Measurements from ENCODE around the gene AFF3.

AFF3 gene

DNA sequence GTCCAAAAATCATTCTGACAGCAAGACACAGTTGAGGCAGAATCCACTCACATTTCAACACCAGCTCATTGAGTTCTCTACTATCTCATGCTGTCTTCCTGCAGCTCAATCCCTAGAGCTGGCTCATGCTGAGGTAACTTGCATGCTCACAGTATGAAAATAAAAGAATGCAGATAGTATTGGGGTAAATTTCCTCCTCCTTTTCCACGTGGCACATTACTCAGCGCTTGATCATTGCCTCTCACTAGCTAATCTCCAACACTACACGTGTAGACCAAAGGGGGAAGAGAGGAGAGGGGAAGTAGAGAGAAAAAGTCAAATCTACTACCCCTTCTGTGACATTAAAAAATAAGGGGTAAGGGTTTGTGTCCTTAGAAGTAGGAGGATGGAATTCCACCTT, 300.6 kb downstream of the AFF3 start:
- no peak for DNase-seq (ENCODE audit: low spot score)
- H3K27ac ChIP-seq (ENCODE audit: poor library complexity, severe bottlenecking) = no peak overlapping the region

DNA sequence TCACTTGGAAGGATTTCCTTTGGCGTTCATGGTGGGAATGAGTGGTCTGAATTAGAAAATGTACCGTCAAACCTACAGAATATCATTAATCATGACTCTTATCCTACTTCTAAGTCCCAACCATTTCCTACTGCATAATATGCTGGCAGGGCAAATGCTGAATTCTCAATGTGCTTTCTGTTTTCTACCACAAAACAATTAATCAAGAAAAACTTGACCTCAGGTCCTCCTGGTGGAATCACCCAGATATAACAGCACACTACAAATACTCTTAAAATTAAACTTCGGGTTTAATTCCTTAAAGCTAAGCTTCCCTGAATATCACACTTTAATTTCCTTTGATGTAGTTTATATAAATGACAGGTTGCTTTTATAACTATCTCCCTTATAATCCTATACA, 301.6 kb downstream of the AFF3 start:
- no peak overlapping the region for H3K4me3 ChIP-seq (ENCODE audit: severe bottlenecking)
- no peak overlapping the region for H3K27ac ChIP-seq (ENCODE audit: poor library complexity, severe bottlenecking)
- H3K4me1 ChIP-seq (ENCODE audit: insufficient read depth, poor library complexity, severe bottlenecking) = no peaks in the 10 kb centered on the region
- no peaks in the 10 kb centered on the region for H3K36me3 ChIP-seq (ENCODE audit: low read depth)
- DNase-seq (ENCODE audit: low spot score) (no peak), ATAC-seq (ENCODE audit: low read depth) (no peak)
- TF ChIP-seq, protein P1, sequence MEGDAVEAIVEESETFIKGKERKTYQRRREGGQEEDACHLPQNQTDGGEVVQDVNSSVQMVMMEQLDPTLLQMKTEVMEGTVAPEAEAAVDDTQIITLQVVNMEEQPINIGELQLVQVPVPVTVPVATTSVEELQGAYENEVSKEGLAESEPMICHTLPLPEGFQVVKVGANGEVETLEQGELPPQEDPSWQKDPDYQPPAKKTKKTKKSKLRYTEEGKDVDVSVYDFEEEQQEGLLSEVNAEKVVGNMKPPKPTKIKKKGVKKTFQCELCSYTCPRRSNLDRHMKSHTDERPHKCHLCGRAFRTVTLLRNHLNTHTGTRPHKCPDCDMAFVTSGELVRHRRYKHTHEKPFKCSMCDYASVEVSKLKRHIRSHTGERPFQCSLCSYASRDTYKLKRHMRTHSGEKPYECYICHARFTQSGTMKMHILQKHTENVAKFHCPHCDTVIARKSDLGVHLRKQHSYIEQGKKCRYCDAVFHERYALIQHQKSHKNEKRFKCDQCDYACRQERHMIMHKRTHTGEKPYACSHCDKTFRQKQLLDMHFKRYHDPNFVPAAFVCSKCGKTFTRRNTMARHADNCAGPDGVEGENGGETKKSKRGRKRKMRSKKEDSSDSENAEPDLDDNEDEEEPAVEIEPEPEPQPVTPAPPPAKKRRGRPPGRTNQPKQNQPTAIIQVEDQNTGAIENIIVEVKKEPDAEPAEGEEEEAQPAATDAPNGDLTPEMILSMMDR (IDR thresholded peaks at IDR 0.05; ENCODE audit: poor library complexity, severe bottlenecking) = no peak
- H3K9me3 ChIP-seq (ENCODE audit: severe bottlenecking) = no peaks in the 10 kb centered on the region
- H3K27me3 ChIP-seq (ENCODE audit: insufficient read depth, poor library complexity, severe bottlenecking) = no peaks in the 10 kb centered on the region

More for the DNA sequence above, 300.6 kb downstream of the AFF3 start:
- Histone ChIP-seq H3K36me3 (ENCODE audit: low read depth) (no peaks in the 10 kb centered on the region), H3K4me1 (ENCODE audit: insufficient read depth, poor library complexity, severe bottlenecking) (no peaks in the 10 kb centered on the region), H3K4me3 (ENCODE audit: severe bottlenecking) (no peak overlapping the region), H3K27me3 (ENCODE audit: insufficient read depth, poor library complexity, severe bottlenecking) (no peaks in the 10 kb centered on the region), H3K9me3 (ENCODE audit: severe bottlenecking) (no peaks in the 10 kb centered on the region)
- no peak for ATAC-seq (ENCODE audit: low read depth)
- TF ChIP-seq, protein P1 (IDR thresholded peaks at IDR 0.05; ENCODE audit: poor library complexity, severe bottlenecking) = no peak

DNA sequence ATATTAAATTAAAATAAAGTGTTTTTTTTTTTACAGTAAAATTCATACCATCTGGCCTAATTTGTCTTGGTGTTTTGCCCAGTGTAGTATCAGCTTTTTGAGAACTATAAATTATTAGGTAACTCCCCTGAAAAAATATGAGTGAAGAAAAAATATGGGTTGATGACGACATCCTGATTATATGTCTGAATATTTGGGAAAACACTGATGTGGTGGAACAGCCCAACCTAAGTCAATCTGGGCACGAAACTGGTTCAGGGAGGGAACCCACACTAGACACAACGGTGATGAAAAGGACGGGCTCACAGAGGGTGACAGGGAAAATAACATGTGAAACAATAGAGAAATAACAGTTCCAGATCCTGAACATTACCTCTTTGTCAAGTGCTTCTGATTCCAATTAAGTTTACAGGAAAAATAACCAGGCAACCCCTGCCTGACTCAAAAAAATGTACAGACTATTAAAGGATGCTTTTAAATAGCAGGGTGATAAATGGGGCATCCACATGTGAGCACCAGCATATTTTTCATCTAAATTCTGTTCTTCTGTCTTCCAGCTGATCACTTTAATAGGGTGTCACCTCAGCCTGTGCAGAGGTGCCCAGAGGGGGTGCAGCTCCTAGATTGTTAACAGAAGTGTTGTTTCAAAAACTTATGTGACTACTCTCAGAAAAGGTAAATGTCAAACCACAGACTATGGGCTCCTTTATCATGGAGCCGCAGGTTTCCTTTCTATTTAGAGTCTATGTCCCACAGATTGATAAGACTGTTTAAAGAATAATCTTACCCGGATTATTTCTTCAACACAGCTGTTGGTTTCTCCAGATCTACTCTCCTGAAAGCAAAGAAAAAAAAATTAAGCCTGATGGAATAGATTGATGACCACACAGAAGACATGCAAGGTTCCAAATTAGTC, 305.4 kb downstream of the AFF3 start:
- ATAC-seq (ENCODE audit: low read depth) (no peak), DNase-seq (ENCODE audit: low spot score) (no peak)
- H3K27me3 ChIP-seq (ENCODE audit: insufficient read depth, poor library complexity, severe bottlenecking) = peaks cover 3% of the 10 kb centered on the region
- H3K4me1 ChIP-seq (ENCODE audit: insufficient read depth, poor library complexity, severe bottlenecking) = no peaks in the 10 kb centered on the region
- H3K9me3 ChIP-seq (ENCODE audit: severe bottlenecking) = no peaks in the 10 kb centered on the region
- H3K27ac ChIP-seq (ENCODE audit: poor library complexity, severe bottlenecking) = no peak overlapping the region
- TF ChIP-seq, protein P1 (IDR thresholded peaks at IDR 0.05; ENCODE audit: poor library complexity, severe bottlenecking) = no peak
- no peak overlapping the region for H3K4me3 ChIP-seq (ENCODE audit: severe bottlenecking)
- no peaks in the 10 kb centered on the region for H3K36me3 ChIP-seq (ENCODE audit: low read depth)

DNA sequence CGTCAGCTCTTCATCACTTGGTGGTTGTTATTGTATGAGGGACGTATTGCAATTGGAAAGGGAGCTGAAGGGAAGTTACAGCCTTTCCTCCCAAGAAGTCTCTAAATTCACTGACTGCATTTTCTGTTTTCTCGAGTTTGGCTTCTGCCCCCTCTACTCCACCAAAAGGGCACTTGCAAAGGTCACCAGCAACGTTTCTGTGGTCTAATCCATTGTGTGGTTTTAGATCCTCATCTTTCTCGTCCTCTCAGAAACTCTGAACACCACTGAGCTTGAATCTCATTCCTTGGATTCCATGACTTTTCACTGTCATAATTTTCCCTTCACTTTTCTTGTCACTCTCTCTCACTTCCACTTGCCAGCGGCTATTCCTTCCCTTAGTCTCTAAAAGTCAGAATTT, 308.0 kb downstream of the AFF3 start:
- peaks cover 3% of the 10 kb centered on the region for H3K27me3 ChIP-seq (ENCODE audit: insufficient read depth, poor library complexity, severe bottlenecking)
- no peak overlapping the region for H3K4me3 ChIP-seq (ENCODE audit: severe bottlenecking)
- TF ChIP-seq, protein P1 (IDR thresholded peaks at IDR 0.05; ENCODE audit: poor library complexity, severe bottlenecking) = no peak
- H3K9me3 ChIP-seq (ENCODE audit: severe bottlenecking) = no peaks in the 10 kb centered on the region
- H3K36me3 ChIP-seq (ENCODE audit: low read depth) = no peaks in the 10 kb centered on the region
- ATAC-seq (ENCODE audit: low read depth) (no peak), DNase-seq (ENCODE audit: low spot score) (no peak)
- H3K27ac ChIP-seq (ENCODE audit: poor library complexity, severe bottlenecking) = no peak overlapping the region
- H3K4me1 ChIP-seq (ENCODE audit: insufficient read depth, poor library complexity, severe bottlenecking) = no peaks in the 10 kb centered on the region

Data from RWPE2 (cell line).